Liver (tissue), 3 donors: ENCODE data around the gene HGFAC.

Source experiments
- ATF3 ChIP-seq: IDR thresholded peaks from 2 replicates; pipeline ENCODE4 v1.6.1; 2016; ENCODE audit warnings: antibody characterized with exemption
- CTCF ChIP-seq: fragments of 150-350 bp; IDR thresholded peaks from 2 replicates; pipeline ENCODE4 v1.5.1; 2017; ENCODE audit warnings: improper control_type of control experiment, low read depth, low read length; ENCODE audit not compliant: missing input control
- EGR1 ChIP-seq, 2 donors: IDR thresholded peaks; 2 replicates each; pipeline ENCODE4 v1.6.1; 2016 to 2018; ENCODE audit warnings: antibody characterized with exemption in 2 of 2, low read depth in 2 of 2
- SP1 ChIP-seq: IDR thresholded peaks from 2 replicates; pipeline ENCODE4 v1.6.1; 2018; ENCODE audit warnings: antibody characterized with exemption, mild to moderate bottlenecking
- donor health status: healthy.
- donor health status: healthy.

GRCh38 chr4:3393171-3393570 is 48.6 kb upstream of the HGFAC start:
- TF ChIP-seq ATF3, result no peak
- TF ChIP-seq CTCF, result no peak
- TF ChIP-seq EGR1 (IDR thresholded peaks at IDR 0.05; ENCODE audit: low read depth in 2 of 2), result no peak
- TF ChIP-seq SP1, result no peak
